DND-41 (cell line): ENCODE results near the gene SLC45A1.

Experiments used
- ATAC-seq: fragments of 200-7000 bp; cut with Tn5 transposase; 3 replicates; pipeline ENCODE4 v1.9.1; 2021; ENCODE audit warnings: low read depth; ENCODE audit not compliant: insufficient read depth
- DNase-seq: peaks from one replicate; pipeline ENCODE4 v3.0.0-alpha.2; 2020
- H2AFZ ChIP-seq: 2 replicates; pipeline ENCODE4 v1.6.0; 2012; ENCODE audit warnings: low read depth, low read length
- H3K27ac ChIP-seq: 2 replicates; pipeline ENCODE4 v1.5.1; 2012; ENCODE audit warnings: low read length, inconsistent platforms
- H3K27me3 ChIP-seq: fragments of 200-600 bp; sonication (generic); 2 replicates; pipeline ENCODE4 v1.6.0; 2012; ENCODE audit warnings: low read length, mild to moderate bottlenecking, inconsistent platforms; ENCODE audit not compliant: insufficient read depth, poor library complexity
- H3K36me3 ChIP-seq: 2 replicates; pipeline ENCODE4 v1.5.1; 2012; ENCODE audit warnings: low read length, inconsistent platforms; ENCODE audit not compliant: insufficient read depth
- H3K4me1 ChIP-seq: 2 replicates; pipeline ENCODE4 v1.5.1; 2012; ENCODE audit warnings: mild to moderate bottlenecking, low read length; ENCODE audit not compliant: insufficient read depth
- H3K4me2 ChIP-seq: 2 replicates; pipeline ENCODE4 v1.6.0; 2012; ENCODE audit warnings: mild to moderate bottlenecking, moderate library complexity, low read length, inconsistent platforms; ENCODE audit not compliant: insufficient read depth
- H3K4me3 ChIP-seq, 2 experiments: fragments of 200-600 bp in 1 of 2; shearing (Covaris generic) in 1 of 2; 2 replicates each; pipeline ENCODE4 v1.5.1; 2012 to 2016; ENCODE audit warnings: inconsistent platforms in 2 of 2, low read length in 2 of 2, mild to moderate bottlenecking in 2 of 2, low read depth in 1 of 2, moderate library complexity in 1 of 2
- H3K79me2 ChIP-seq: 2 replicates; pipeline ENCODE4 v1.6.0; 2012; ENCODE audit warnings: low read length, inconsistent platforms; ENCODE audit not compliant: insufficient read depth
- H3K9ac ChIP-seq: 2 replicates; pipeline ENCODE4 v1.6.0; 2012; ENCODE audit warnings: low read depth, mild to moderate bottlenecking, inconsistent platforms, low read length, moderate library complexity
- H3K9me3 ChIP-seq: 2 replicates; pipeline ENCODE4 v1.5.1; 2012; ENCODE audit warnings: low read length, moderate library complexity, mild to moderate bottlenecking, inconsistent platforms; ENCODE audit not compliant: insufficient read depth, severe bottlenecking
- H4K20me1 ChIP-seq: 2 replicates; pipeline ENCODE4 v1.6.0; 2012; ENCODE audit warnings: low read length; ENCODE audit not compliant: insufficient read depth
- EZH2 ChIP-seq: IDR thresholded peaks from 3 replicates; pipeline ENCODE4 v1.6.1; 2012; ENCODE audit warnings: borderline replicate concordance, low read depth, mild to moderate bottlenecking, moderate library complexity, low read length, inconsistent platforms; ENCODE audit not compliant: severe bottlenecking
- TF ChIP-seq, protein P1 (sequence below): IDR thresholded peaks from 2 replicates; pipeline ENCODE4 v1.5.1; 2012; ENCODE audit warnings: borderline replicate concordance, low read length, moderate library complexity, mild to moderate bottlenecking; ENCODE audit not compliant: poor library complexity, severe bottlenecking; ENCODE audit errors: extremely low read depth

The SLC45A1 gene

DNA sequence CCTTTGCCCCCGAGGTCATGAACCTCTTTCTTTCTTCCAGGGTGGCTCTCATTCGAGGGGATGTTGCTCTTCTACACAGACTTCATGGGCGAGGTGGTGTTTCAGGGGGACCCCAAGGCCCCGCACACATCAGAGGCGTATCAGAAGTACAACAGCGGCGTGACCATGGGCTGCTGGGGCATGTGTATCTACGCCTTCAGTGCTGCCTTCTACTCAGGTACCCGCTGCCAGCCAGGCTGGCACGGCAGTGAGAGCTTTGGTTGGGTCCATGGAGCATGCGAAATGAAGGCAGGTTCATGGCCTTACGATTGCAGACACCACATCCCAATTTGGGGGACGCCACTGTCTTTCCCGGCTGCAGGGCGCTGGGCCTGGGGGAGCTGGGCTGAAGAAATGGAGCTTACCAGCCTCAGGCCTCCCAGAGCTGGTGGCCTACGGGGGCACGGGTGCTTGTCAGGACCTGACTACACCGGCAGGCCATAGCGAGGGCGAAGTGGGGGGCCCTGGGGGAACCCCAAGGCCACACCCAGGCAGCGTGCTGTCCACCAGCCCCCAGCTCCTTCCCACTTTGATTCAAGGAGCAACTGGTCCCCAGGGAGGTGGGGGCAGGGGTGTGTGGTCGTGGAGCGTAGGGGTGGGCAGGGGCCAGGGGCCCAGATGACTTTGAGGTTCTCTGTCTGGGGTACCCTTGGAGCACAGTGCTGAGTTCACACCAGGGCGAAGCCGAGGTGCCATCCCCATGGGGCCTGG is 20.0 kb downstream of the SLC45A1 start:
- Histone ChIP-seq H3K4me3 (no peak overlapping the region), H3K4me2 (no peak overlapping the region), H3K36me3 (no peaks in the 10 kb centered on the region), H4K20me1 (no peaks in the 10 kb centered on the region), H3K27ac (no peak overlapping the region), H3K9ac (no peak overlapping the region), H3K27me3 (no peaks in the 10 kb centered on the region), H3K4me1 (no peaks in the 10 kb centered on the region), H2AFZ (no peak overlapping the region), H3K79me2 (no peaks in the 10 kb centered on the region), H3K9me3 (no peaks in the 10 kb centered on the region)
- TF ChIP-seq, protein P1, sequence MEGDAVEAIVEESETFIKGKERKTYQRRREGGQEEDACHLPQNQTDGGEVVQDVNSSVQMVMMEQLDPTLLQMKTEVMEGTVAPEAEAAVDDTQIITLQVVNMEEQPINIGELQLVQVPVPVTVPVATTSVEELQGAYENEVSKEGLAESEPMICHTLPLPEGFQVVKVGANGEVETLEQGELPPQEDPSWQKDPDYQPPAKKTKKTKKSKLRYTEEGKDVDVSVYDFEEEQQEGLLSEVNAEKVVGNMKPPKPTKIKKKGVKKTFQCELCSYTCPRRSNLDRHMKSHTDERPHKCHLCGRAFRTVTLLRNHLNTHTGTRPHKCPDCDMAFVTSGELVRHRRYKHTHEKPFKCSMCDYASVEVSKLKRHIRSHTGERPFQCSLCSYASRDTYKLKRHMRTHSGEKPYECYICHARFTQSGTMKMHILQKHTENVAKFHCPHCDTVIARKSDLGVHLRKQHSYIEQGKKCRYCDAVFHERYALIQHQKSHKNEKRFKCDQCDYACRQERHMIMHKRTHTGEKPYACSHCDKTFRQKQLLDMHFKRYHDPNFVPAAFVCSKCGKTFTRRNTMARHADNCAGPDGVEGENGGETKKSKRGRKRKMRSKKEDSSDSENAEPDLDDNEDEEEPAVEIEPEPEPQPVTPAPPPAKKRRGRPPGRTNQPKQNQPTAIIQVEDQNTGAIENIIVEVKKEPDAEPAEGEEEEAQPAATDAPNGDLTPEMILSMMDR, result no peak
- TF ChIP-seq EZH2, result no peak
- DNase-seq (no peak), ATAC-seq (no peak)

DNA sequence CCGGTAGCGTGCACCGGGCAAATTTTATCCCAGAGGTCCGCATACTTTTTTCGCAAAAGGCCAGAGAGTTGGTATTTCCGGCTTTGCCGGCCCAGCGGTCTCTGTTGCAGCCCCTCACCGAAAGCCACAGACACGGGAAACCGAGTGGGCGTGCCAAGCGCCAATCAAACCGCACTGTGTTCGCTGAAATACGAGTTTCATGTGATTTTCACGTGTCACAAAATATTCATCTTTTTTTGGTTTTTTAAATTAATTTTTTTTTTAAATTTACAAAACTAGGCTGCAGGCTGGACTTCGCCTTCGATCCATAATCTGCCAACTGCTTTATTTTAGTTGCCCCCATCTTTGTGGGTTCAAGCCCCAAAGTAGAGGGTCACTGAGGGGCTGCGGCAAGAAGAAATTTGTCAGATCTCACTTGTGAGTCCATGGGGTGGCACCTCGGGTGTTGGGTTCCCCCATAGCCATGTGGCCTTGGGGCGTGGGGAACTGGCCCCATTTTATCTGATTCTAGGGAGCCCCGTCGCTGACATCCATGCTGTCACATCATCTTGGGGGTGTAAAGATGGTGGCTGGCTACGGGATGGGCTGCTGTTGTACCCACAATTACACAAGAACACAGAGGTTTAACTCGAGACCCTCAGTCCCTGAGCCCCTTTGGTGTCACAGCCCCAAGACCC is 20.8 kb downstream of the SLC45A1 start:
- no peaks in the 10 kb centered on the region for H3K4me1 ChIP-seq
- no peaks in the 10 kb centered on the region for H3K27me3 ChIP-seq
- H3K79me2 ChIP-seq, result no peaks in the 10 kb centered on the region
- no peak overlapping the region for H3K4me3 ChIP-seq
- TF ChIP-seq EZH2, result no peak
- TF ChIP-seq, protein P1, result no peak
- H3K9ac ChIP-seq, result no peak overlapping the region
- no peaks in the 10 kb centered on the region for H4K20me1 ChIP-seq
- DNase-seq, result no peak
- H3K27ac ChIP-seq, result no peak overlapping the region
- H3K36me3 ChIP-seq, result no peaks in the 10 kb centered on the region
- H2AFZ ChIP-seq, result no peak overlapping the region
- H3K4me2 ChIP-seq, result no peak overlapping the region
- no peaks in the 10 kb centered on the region for H3K9me3 ChIP-seq
- ATAC-seq, result no peak

DNA sequence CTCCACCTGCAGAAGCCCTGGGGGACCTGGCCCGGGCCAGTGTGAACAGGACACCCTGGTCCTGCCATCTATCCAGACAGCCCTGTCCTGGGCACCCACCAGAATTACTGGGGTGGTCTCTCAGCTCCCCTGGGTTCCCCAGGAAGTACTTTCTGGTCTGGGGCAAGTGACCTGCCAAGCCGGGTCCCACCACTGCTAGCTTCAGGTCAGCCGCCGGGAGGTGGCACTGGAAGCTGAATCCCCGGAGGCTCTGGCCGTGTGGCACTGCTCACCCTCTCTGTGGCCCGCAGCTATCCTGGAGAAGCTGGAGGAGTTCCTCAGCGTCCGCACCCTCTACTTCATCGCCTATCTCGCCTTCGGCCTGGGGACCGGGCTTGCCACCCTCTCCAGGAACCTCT is 21.3 kb downstream of the SLC45A1 start:
- Histone ChIP-seq H3K9me3 (no peaks in the 10 kb centered on the region), H3K27me3 (no peaks in the 10 kb centered on the region), H2AFZ (no peak overlapping the region), H3K4me1 (no peaks in the 10 kb centered on the region), H3K9ac (no peak overlapping the region), H4K20me1 (no peaks in the 10 kb centered on the region), H3K4me3 (no peak overlapping the region), H3K27ac (no peak overlapping the region), H3K79me2 (no peaks in the 10 kb centered on the region), H3K4me2 (no peak overlapping the region), H3K36me3 (no peaks in the 10 kb centered on the region)
- TF ChIP-seq, protein P1, result no peak
- no peak for TF ChIP-seq EZH2
- ATAC-seq, result no peak
- DNase-seq, result no peak
